ENCODE results near the gene ARID2.

ARID2 gene

GRCh38 chr12:45827974-45828373, 98.5 kb downstream of the ARID2 start:
- H3K36me3 ChIP-seq (ENCODE audit: control insufficient read depth, insufficient read depth, low read length) = no peaks in the 10 kb centered on the region
- H3K4me3 ChIP-seq (replicated peaks; ENCODE audit: low read depth, low read length) = no peak overlapping the region
- no peaks in the 10 kb centered on the region for H3K27me3 ChIP-seq (replicated peaks; ENCODE audit: control insufficient read depth, insufficient read depth, low read length)
- TF ChIP-seq, protein P1, sequence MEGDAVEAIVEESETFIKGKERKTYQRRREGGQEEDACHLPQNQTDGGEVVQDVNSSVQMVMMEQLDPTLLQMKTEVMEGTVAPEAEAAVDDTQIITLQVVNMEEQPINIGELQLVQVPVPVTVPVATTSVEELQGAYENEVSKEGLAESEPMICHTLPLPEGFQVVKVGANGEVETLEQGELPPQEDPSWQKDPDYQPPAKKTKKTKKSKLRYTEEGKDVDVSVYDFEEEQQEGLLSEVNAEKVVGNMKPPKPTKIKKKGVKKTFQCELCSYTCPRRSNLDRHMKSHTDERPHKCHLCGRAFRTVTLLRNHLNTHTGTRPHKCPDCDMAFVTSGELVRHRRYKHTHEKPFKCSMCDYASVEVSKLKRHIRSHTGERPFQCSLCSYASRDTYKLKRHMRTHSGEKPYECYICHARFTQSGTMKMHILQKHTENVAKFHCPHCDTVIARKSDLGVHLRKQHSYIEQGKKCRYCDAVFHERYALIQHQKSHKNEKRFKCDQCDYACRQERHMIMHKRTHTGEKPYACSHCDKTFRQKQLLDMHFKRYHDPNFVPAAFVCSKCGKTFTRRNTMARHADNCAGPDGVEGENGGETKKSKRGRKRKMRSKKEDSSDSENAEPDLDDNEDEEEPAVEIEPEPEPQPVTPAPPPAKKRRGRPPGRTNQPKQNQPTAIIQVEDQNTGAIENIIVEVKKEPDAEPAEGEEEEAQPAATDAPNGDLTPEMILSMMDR (IDR thresholded peaks at IDR 0.05; ENCODE audit: insufficient read depth, low read length, poor library complexity, severe bottlenecking) = no peak
- no peak for DNase-seq (ENCODE audit: extremely low read depth, insufficient read length)

DNA sequence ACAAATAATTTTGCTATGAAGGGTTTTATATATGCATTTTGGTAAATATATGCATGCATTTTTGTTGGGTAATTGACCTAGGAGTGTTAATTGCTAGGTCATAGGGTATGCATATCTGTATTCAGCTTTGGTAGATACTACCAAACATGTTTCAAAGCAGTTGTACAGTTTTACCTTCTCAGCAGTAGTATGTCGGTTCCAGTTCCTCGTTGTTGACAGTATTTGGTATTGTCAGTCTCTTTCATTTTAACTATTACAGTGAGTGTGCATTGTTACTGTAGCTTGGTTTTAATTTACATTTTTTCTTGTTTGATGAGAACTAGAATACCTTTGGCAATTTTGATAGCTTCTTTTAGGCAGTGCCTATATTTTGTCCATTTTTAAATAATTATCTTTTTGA, 98.9 kb downstream of the ARID2 start:
- DNase-seq (ENCODE audit: extremely low read depth, insufficient read length) = no peak
- TF ChIP-seq, protein P1 (IDR thresholded peaks at IDR 0.05; ENCODE audit: insufficient read depth, low read length, poor library complexity, severe bottlenecking) = no peak
- Histone ChIP-seq H3K36me3 (ENCODE audit: control insufficient read depth, insufficient read depth, low read length) (no peaks in the 10 kb centered on the region), H3K4me3 (replicated peaks; ENCODE audit: low read depth, low read length) (no peak overlapping the region), H3K27me3 (replicated peaks; ENCODE audit: control insufficient read depth, insufficient read depth, low read length) (no peaks in the 10 kb centered on the region)

- TF ChIP-seq, protein P1 (IDR thresholded peaks at IDR 0.05; ENCODE audit: insufficient read depth, low read length, poor library complexity, severe bottlenecking) = no peak
- DNase-seq (ENCODE audit: extremely low read depth, insufficient read length) = no peak
- Histone ChIP-seq H3K4me3 (replicated peaks; ENCODE audit: low read depth, low read length) (no peak overlapping the region), H3K36me3 (ENCODE audit: control insufficient read depth, insufficient read depth, low read length) (peaks cover 1% of the 10 kb centered on the region; the same call in 1 of the 2 replicates), H3K27me3 (replicated peaks; ENCODE audit: control insufficient read depth, insufficient read depth, low read length) (no peaks in the 10 kb centered on the region)
Observed at GRCh38 chr12:45831590-45831989, 102.1 kb downstream of the ARID2 start.

- no peaks in the 10 kb centered on the region for H3K27me3 ChIP-seq (replicated peaks; ENCODE audit: control insufficient read depth, insufficient read depth, low read length)
- peaks cover 1% of the 10 kb centered on the region; the same call in 1 of the 2 replicates for H3K36me3 ChIP-seq (ENCODE audit: control insufficient read depth, insufficient read depth, low read length)
- TF ChIP-seq, protein P1 (IDR thresholded peaks at IDR 0.05; ENCODE audit: insufficient read depth, low read length, poor library complexity, severe bottlenecking) = no peak
- no peak for DNase-seq (ENCODE audit: extremely low read depth, insufficient read length)
- no peak overlapping the region for H3K4me3 ChIP-seq (replicated peaks; ENCODE audit: low read depth, low read length)
Observed at GRCh38 chr12:45833401-45833800, 103.9 kb downstream of the ARID2 start.

GRCh38 chr12:45834809-45835208, 105.3 kb downstream of the ARID2 start:
- TF ChIP-seq, protein P1 (IDR thresholded peaks at IDR 0.05; ENCODE audit: insufficient read depth, low read length, poor library complexity, severe bottlenecking) = no peak
- Histone ChIP-seq H3K27me3 (replicated peaks; ENCODE audit: control insufficient read depth, insufficient read depth, low read length) (no peaks in the 10 kb centered on the region), H3K4me3 (replicated peaks; ENCODE audit: low read depth, low read length) (no peak overlapping the region), H3K36me3 (ENCODE audit: control insufficient read depth, insufficient read depth, low read length) (peaks cover 1% of the 10 kb centered on the region; the same call in 1 of the 2 replicates)
- no peak for DNase-seq (ENCODE audit: extremely low read depth, insufficient read length)

- H3K36me3 ChIP-seq (ENCODE audit: control insufficient read depth, insufficient read depth, low read length) = peaks cover 3% of the 10 kb centered on the region
- DNase-seq (ENCODE audit: extremely low read depth, insufficient read length) = no peak
- no peaks in the 10 kb centered on the region for H3K27me3 ChIP-seq (replicated peaks; ENCODE audit: control insufficient read depth, insufficient read depth, low read length)
- TF ChIP-seq, protein P1 (IDR thresholded peaks at IDR 0.05; ENCODE audit: insufficient read depth, low read length, poor library complexity, severe bottlenecking) = no peak
- no peak overlapping the region for H3K4me3 ChIP-seq (replicated peaks; ENCODE audit: low read depth, low read length)
Observed at GRCh38 chr12:45839917-45840316, 110.4 kb downstream of the ARID2 start.
